B cell (primary cell): ENCODE results near the gene WDHD1.

Experiments used
- EZH2 ChIP-seq: IDR thresholded peaks from 2 replicates; pipeline ENCODE4 v1.6.1; 2012; ENCODE audit warnings: borderline replicate concordance, low read depth, mild to moderate bottlenecking, moderate library complexity, low read length; ENCODE audit not compliant: insufficient read depth, poor library complexity, severe bottlenecking
- TF ChIP-seq, protein P1 (sequence below): fragments of 200-600 bp; IDR thresholded peaks from one replicate; pipeline ENCODE4 v1.8.0; 2022; ENCODE audit warnings: antibody characterized with exemption, mild to moderate bottlenecking

DNA sequence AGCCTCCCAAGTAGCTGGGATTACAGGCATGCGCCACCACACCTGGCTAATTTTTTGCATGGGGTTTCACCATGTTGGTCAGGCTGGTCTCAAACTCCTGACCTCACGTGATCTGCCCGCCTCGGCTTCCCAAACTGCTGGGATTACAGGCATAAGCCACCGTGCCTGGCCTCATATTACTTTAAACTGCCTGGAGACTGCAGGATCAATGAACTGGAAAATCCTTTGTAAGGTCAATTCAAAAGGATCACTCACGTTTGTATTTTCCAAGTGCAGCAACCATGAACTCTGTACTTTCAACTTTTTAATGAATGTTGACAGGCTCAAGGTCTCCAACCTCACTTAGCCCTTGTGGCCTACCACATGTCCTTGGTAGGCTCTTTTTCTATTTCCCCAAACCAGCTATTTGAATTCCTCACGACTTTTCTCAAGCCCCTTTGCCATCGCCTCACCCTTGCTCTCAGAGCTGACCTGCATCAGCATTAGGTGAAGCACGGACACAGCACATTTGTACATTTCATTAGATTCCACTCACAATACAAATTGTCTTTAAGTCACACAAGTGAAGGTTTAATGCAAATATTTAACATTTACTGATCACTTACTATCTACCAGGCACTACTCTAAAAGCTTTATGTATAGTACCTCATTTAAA is 82.0 kb downstream of the WDHD1 start:
- TF ChIP-seq, protein P1, sequence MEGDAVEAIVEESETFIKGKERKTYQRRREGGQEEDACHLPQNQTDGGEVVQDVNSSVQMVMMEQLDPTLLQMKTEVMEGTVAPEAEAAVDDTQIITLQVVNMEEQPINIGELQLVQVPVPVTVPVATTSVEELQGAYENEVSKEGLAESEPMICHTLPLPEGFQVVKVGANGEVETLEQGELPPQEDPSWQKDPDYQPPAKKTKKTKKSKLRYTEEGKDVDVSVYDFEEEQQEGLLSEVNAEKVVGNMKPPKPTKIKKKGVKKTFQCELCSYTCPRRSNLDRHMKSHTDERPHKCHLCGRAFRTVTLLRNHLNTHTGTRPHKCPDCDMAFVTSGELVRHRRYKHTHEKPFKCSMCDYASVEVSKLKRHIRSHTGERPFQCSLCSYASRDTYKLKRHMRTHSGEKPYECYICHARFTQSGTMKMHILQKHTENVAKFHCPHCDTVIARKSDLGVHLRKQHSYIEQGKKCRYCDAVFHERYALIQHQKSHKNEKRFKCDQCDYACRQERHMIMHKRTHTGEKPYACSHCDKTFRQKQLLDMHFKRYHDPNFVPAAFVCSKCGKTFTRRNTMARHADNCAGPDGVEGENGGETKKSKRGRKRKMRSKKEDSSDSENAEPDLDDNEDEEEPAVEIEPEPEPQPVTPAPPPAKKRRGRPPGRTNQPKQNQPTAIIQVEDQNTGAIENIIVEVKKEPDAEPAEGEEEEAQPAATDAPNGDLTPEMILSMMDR: no peak
- TF ChIP-seq EZH2: no peak
